ENCODE measurements around the gene KRTAP2-1.
"Not testable (repeated sequence)": the region's sequence is repeated elsewhere in the genome, so short reads cannot be mapped to it uniquely, and the experiment has no call there.

Gene KRTAP2-1

DNA sequence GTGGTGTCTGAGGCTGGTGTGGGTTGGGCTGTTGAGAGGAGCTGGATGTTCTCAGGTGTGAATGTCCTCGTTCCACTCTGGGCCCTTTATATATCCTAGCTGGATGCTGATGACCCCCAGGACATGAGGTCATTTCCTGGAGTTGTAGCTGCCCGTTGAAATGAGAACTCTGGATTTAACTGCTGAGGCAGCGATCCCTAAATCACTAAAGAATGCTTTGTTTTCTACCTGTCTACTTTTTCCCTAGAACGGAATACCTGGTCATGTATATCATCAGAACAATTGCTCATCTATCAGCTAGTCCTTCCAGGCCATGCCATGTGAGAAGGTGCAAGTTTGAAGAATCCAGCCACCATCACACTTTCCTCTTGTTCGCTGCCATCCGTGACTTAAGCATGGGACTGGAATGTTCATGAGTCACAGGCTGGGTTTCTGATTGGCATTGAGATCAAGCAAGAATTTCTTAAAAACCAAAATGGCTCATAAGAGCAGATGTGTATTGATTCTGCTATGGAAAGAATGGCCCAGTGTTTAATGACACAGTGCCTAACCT is 13.0 kb upstream of the KRTAP2-1 start, which contains the start of gene KRTAP2-3:
Gene KRTAP2-3, minus strand, starts transcription at position 63 of the 553 bp plus-strand sequence. CDS start 64 bp downstream, outside the sequence.
- no CpG with 5 or more reads among the region's 6 CpGs for WGBS (ENCODE audit: extremely low coverage, insufficient coverage, low lambda C conversion rate)
- Histone ChIP-seq H4K5ac (ENCODE audit: low read length) (no peak within 1 kb of the TSS), H3K9ac (ENCODE audit: low read length) (no peak within 1 kb of the TSS), H2AK5ac (ENCODE audit: low read length) (no peak within 1 kb of the TSS), H3K27me3 (ENCODE audit: insufficient read depth, low read length, poor library complexity) (no peaks in the 10 kb centered on the region), H3K4ac (ENCODE audit: low read depth, low read length) (no peak within 1 kb of the TSS), H3K36me3 (ENCODE audit: control insufficient read depth, insufficient read depth, low read length) (no peaks in the 10 kb centered on the region), H2BK120ac (ENCODE audit: low read depth, low read length) (no peak within 1 kb of the TSS), H2BK5ac (ENCODE audit: low read length) (no peak within 1 kb of the TSS), H3K4me1 (ENCODE audit: control insufficient read depth, low read depth, low read length) (no peaks in the 10 kb centered on the region), H3K23ac (ENCODE audit: low read length) (no peak within 1 kb of the TSS), H3K18ac (ENCODE audit: low read length) (no peak within 1 kb of the TSS), H2BK15ac (replicated peaks; ENCODE audit: low read depth) (no peak within 1 kb of the TSS), H3K79me2 (ENCODE audit: control insufficient read depth, insufficient read depth, low read length) (no peaks in the 10 kb centered on the region), H3K4me3 (ENCODE audit: low read length) (no peak within 1 kb of the TSS), H3K79me1 (ENCODE audit: low read length) (no peaks in the 10 kb centered on the region), H3K4me2 (ENCODE audit: low read length) (no peak within 1 kb of the TSS), H4K8ac (ENCODE audit: low read depth, low read length) (no peak within 1 kb of the TSS), H3K27ac (ENCODE audit: low read depth, low read length) (no peak within 1 kb of the TSS), H3K56ac (ENCODE audit: low read length) (no peak within 1 kb of the TSS)
- DNase-seq, result peak; percentile 64

DNA sequence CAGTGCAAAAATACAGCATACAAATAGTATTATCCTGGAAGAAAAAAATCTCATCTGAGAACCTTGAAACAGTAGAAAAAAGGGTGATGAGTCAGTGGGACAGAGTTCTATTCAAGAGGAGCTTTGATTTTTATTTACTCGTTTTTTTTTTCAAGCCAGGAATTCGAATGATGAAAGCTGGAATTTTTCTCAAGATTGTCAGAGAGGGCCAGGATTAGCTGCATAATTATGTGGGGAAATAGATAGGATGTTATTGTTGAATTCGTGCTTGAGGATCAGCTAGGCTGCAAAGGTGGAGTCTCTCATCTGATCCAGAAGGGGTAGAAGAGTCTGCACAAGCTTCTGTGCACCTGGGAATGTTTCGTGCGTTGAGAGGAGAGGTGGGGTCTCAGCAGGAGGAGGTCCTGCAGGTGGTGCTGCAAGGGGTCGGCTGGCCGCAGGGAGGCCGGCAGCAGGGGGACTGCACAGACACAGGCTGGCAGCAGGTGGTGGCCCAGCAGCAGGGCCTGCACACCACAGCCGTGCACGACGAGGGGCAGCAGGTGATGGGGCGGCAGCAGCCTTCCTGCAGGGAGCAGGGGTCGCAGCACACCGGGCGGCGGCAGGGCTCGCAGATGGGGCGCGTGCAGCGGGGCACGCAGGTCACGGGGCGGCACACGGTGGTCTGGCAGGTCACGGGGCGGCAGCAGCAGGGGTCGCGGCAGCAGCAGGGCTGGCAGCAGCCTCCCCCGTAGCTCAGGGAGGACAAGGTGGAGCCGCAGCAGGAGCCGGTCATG is 12.3 kb upstream of the KRTAP2-1 start:
- H3K9ac ChIP-seq (ENCODE audit: low read length); H4K8ac ChIP-seq (ENCODE audit: low read depth, low read length); H3K23ac ChIP-seq (ENCODE audit: low read length); H3K27ac ChIP-seq (ENCODE audit: low read depth, low read length); H3K79me2 ChIP-seq (ENCODE audit: control insufficient read depth, insufficient read depth, low read length); H3K4ac ChIP-seq (ENCODE audit: low read depth, low read length); H3K4me2 ChIP-seq (ENCODE audit: low read length); H3K4me3 ChIP-seq (ENCODE audit: low read length); H2BK120ac ChIP-seq (ENCODE audit: low read depth, low read length); H2BK5ac ChIP-seq (ENCODE audit: low read length); H3K18ac ChIP-seq (ENCODE audit: low read length); H4K5ac ChIP-seq (ENCODE audit: low read length); H3K79me1 ChIP-seq (ENCODE audit: low read length); H2AK5ac ChIP-seq (ENCODE audit: low read length); H2BK15ac ChIP-seq (replicated peaks; ENCODE audit: low read depth); H3K4me1 ChIP-seq (ENCODE audit: control insufficient read depth, low read depth, low read length); H3K36me3 ChIP-seq (ENCODE audit: control insufficient read depth, insufficient read depth, low read length); H3K27me3 ChIP-seq (ENCODE audit: insufficient read depth, low read length, poor library complexity); H3K56ac ChIP-seq (ENCODE audit: low read length): not testable (repeated sequence)
- peak; percentile 34 for DNase-seq
- no CpG with 5 or more reads among the region's 31 CpGs for WGBS (ENCODE audit: extremely low coverage, insufficient coverage, low lambda C conversion rate)

DNA sequence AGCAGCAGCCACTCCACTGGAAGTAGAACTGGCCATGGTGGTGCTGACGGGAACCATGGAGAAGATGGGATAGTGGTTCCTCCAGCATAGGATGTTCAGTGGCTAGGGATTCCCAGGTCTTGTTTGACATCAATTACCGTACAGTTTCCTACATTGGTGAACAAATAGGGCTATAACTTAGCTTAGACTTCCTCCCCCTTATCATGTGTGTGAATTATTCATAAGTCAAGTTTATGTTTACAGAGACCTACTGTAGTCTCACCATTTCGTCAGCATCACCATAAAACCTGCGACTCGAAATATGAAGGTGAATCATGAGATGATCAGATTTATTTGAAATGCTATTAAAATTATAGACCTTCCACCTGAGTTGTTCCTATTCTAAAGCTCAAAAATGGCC is 11.6 kb upstream of the KRTAP2-1 start:
- WGBS (ENCODE audit: extremely low coverage, insufficient coverage, low lambda C conversion rate), result no CpG with 5 or more reads among the region's 5 CpGs
- Histone ChIP-seq H3K27me3 (ENCODE audit: insufficient read depth, low read length, poor library complexity) (no peaks in the 10 kb centered on the region), H3K23ac (ENCODE audit: low read length) (no peak overlapping the region), H4K8ac (ENCODE audit: low read depth, low read length) (no peak overlapping the region), H3K56ac (ENCODE audit: low read length) (no peak overlapping the region), H2BK5ac (ENCODE audit: low read length) (no peak overlapping the region), H3K4me3 (ENCODE audit: low read length) (no peak overlapping the region), H3K4me2 (ENCODE audit: low read length) (no peak overlapping the region), H3K4me1 (ENCODE audit: control insufficient read depth, low read depth, low read length) (no peaks in the 10 kb centered on the region), H3K4ac (ENCODE audit: low read depth, low read length) (no peak overlapping the region), H4K5ac (ENCODE audit: low read length) (no peak overlapping the region), H3K79me1 (ENCODE audit: low read length) (no peaks in the 10 kb centered on the region), H2BK15ac (replicated peaks; ENCODE audit: low read depth) (no peak overlapping the region), H2BK120ac (ENCODE audit: low read depth, low read length) (no peak overlapping the region), H3K27ac (ENCODE audit: low read depth, low read length) (no peak overlapping the region), H2AK5ac (ENCODE audit: low read length) (no peak overlapping the region), H3K9ac (ENCODE audit: low read length) (no peak overlapping the region), H3K36me3 (ENCODE audit: control insufficient read depth, insufficient read depth, low read length) (no peaks in the 10 kb centered on the region), H3K18ac (ENCODE audit: low read length) (no peak overlapping the region), H3K79me2 (ENCODE audit: control insufficient read depth, insufficient read depth, low read length) (no peaks in the 10 kb centered on the region)
- DNase-seq, result no peak

DNA sequence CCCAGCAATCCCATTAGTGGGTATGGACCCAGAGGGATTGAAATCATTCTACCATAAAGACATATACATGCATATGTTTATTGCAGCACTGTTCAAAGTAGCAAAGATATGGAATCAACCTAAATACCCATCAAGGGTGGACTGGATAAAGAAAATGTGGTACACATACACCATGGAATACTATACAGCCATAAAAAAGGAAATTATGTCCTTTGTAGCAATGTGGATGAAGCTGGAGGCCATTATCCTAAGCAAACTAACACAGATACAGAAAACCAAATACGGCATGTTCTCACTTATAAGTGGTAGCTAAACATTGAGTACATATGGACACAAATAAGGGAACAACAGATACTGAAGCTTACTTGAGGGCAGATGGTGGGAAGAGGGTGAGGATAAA is 10.4 kb upstream of the KRTAP2-1 start:
- no peak overlapping the region for H3K23ac ChIP-seq (ENCODE audit: low read length)
- H2BK5ac ChIP-seq (ENCODE audit: low read length), result no peak overlapping the region
- H3K36me3 ChIP-seq (ENCODE audit: control insufficient read depth, insufficient read depth, low read length), result no peaks in the 10 kb centered on the region
- H3K4me1 ChIP-seq (ENCODE audit: control insufficient read depth, low read depth, low read length), result no peaks in the 10 kb centered on the region
- DNase-seq, result no peak
- no peaks in the 10 kb centered on the region for H3K79me1 ChIP-seq (ENCODE audit: low read length)
- no peak overlapping the region for H2BK120ac ChIP-seq (ENCODE audit: low read depth, low read length)
- WGBS (ENCODE audit: extremely low coverage, insufficient coverage, low lambda C conversion rate), result no CpG with 5 or more reads among the region's 1 CpG
- no peak overlapping the region for H3K56ac ChIP-seq (ENCODE audit: low read length)
- no peak overlapping the region for H4K5ac ChIP-seq (ENCODE audit: low read length)
- no peak overlapping the region for H2AK5ac ChIP-seq (ENCODE audit: low read length)
- no peak overlapping the region for H3K18ac ChIP-seq (ENCODE audit: low read length)
- H3K4me2 ChIP-seq (ENCODE audit: low read length), result no peak overlapping the region
- no peaks in the 10 kb centered on the region for H3K79me2 ChIP-seq (ENCODE audit: control insufficient read depth, insufficient read depth, low read length)
- no peak overlapping the region for H4K8ac ChIP-seq (ENCODE audit: low read depth, low read length)
- H3K27me3 ChIP-seq (ENCODE audit: insufficient read depth, low read length, poor library complexity), result no peaks in the 10 kb centered on the region
- no peak overlapping the region for H3K9ac ChIP-seq (ENCODE audit: low read length)
- no peak overlapping the region for H2BK15ac ChIP-seq (replicated peaks; ENCODE audit: low read depth)
- no peak overlapping the region for H3K4ac ChIP-seq (ENCODE audit: low read depth, low read length)
- H3K4me3 ChIP-seq (ENCODE audit: low read length), result no peak overlapping the region
- H3K27ac ChIP-seq (ENCODE audit: low read depth, low read length), result no peak overlapping the region

DNA sequence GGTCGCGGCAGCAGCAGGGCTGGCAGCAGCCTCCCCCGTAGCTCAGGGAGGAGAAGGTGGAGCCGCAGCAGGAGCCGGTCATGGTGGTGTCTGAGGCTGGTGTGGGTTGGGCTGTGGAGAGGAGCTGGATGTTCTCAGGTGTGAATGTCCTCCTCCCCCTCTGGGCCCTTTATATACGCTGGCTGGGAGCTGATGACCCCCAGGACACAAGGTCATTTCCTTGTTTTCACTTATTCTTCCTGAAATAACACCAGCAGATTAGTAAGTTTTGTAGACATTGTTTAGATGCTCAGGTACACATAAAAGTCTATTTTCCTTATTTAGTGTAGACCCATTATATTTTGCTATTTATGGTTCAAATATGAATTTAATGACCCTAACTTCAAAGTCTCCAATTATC is 8.0 kb upstream of the KRTAP2-1 start, which contains the start of gene KRTAP2-2:
Gene KRTAP2-2, minus strand, starts transcription at position 101 of the 400 bp plus-strand sequence. Its CDS starts 19 bp downstream, at position 82.
- not testable (repeated sequence) for H3K4me3 ChIP-seq (ENCODE audit: low read length); H3K27me3 ChIP-seq (ENCODE audit: insufficient read depth, low read length, poor library complexity); H3K27ac ChIP-seq (ENCODE audit: low read depth, low read length); H3K79me2 ChIP-seq (ENCODE audit: control insufficient read depth, insufficient read depth, low read length); H2BK120ac ChIP-seq (ENCODE audit: low read depth, low read length); H3K9ac ChIP-seq (ENCODE audit: low read length); DNase-seq; H3K18ac ChIP-seq (ENCODE audit: low read length); H3K4me2 ChIP-seq (ENCODE audit: low read length); H2BK5ac ChIP-seq (ENCODE audit: low read length); H2BK15ac ChIP-seq (replicated peaks; ENCODE audit: low read depth); H4K5ac ChIP-seq (ENCODE audit: low read length); H3K79me1 ChIP-seq (ENCODE audit: low read length); H3K4me1 ChIP-seq (ENCODE audit: control insufficient read depth, low read depth, low read length); H3K36me3 ChIP-seq (ENCODE audit: control insufficient read depth, insufficient read depth, low read length); H3K56ac ChIP-seq (ENCODE audit: low read length); H2AK5ac ChIP-seq (ENCODE audit: low read length); H3K23ac ChIP-seq (ENCODE audit: low read length); H4K8ac ChIP-seq (ENCODE audit: low read depth, low read length)
- peak within 1 kb of the TSS; percentile 55 for H3K4ac ChIP-seq (ENCODE audit: low read depth, low read length)
- WGBS (ENCODE audit: extremely low coverage, insufficient coverage, low lambda C conversion rate), result no CpG with 5 or more reads among the region's 6 CpGs
